GM12865 (cell line): ENCODE measurements around the gene SPTSSA.
A peak's percentile ranks its signal among the peaks of the same experiment; 100 is the strongest.

Experiments used
- DNase-seq: peaks from one replicate; pipeline ENCODE4 v3.0.0; 2010; ENCODE audit warnings: low read depth
- H3K4me3 ChIP-seq: 2 replicates; pipeline ENCODE4 v1.5.1; 2011; ENCODE audit warnings: mild to moderate bottlenecking, low read depth, low read length, control low read depth
- TF ChIP-seq, protein P1 (sequence below): IDR thresholded peaks from 2 replicates; pipeline ENCODE4 v1.5.1; 2011; ENCODE audit warnings: low read length, control low read depth, low read depth, inconsistent platforms; ENCODE audit not compliant: insufficient read depth; ENCODE audit errors: missing control alignments

Gene SPTSSA

GRCh38 chr14:34460295-34460694 lies 1.7 kb downstream of the SPTSSA start:
- H3K4me3 ChIP-seq = peak overlapping the region; percentile 83
- DNase-seq = no peak
- TF ChIP-seq, protein P1, sequence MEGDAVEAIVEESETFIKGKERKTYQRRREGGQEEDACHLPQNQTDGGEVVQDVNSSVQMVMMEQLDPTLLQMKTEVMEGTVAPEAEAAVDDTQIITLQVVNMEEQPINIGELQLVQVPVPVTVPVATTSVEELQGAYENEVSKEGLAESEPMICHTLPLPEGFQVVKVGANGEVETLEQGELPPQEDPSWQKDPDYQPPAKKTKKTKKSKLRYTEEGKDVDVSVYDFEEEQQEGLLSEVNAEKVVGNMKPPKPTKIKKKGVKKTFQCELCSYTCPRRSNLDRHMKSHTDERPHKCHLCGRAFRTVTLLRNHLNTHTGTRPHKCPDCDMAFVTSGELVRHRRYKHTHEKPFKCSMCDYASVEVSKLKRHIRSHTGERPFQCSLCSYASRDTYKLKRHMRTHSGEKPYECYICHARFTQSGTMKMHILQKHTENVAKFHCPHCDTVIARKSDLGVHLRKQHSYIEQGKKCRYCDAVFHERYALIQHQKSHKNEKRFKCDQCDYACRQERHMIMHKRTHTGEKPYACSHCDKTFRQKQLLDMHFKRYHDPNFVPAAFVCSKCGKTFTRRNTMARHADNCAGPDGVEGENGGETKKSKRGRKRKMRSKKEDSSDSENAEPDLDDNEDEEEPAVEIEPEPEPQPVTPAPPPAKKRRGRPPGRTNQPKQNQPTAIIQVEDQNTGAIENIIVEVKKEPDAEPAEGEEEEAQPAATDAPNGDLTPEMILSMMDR = no peak

DNA sequence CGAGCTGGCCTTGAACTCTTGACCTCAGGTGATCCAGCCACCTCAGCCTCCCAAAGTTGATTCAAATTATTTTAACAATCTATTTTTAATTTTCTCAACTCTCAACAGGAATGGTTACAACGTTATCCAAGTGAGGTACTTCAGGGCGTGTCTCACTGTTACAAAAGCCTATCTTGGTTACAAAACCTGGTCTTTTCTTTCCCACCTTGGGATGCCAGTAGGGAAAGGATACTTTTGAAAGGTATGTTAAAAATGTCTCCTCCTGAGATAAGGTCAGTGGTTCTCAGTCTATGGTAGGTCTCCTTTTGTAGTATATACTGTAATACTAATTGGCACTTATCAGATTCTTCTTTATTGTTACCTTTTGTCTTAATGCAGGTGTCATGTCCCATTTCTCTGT lies 4.9 kb downstream of the SPTSSA start:
- DNase-seq = no peak
- TF ChIP-seq, protein P1 = no peak
- H3K4me3 ChIP-seq = no peak overlapping the region

GRCh38 chr14:34453226-34453625 lies 8.8 kb downstream of the SPTSSA start:
- no peak overlapping the region for H3K4me3 ChIP-seq
- TF ChIP-seq, protein P1 = no peak
- DNase-seq = no peak

DNA sequence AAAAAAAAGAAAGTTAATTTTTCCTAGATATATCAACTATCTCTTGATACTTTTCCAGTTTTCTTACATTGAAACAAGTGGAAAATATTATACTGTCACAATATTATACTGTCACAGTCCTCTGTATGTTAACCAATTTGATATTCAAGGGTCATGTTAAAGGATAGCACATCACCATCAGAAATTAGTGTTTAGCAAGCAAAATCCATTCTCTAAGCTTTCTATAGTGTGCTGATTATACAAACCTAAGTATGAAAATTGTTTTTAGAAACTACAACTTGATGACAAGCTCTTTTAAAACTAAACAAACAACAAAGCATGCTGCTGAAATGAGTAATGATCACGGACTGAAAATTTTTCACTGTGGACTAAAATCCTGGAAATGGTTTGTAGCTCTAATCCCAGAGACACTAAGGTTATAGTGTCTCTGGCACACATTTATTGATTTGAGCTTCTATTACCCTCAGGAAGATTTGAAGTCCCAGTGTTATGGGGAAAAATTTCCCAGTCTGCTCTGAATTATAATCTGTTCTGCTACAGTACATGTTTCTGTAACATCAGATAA lies 9.7 kb downstream of the SPTSSA start:
- TF ChIP-seq, protein P1 = no peak
- DNase-seq = no peak
- no peak overlapping the region for H3K4me3 ChIP-seq

DNA sequence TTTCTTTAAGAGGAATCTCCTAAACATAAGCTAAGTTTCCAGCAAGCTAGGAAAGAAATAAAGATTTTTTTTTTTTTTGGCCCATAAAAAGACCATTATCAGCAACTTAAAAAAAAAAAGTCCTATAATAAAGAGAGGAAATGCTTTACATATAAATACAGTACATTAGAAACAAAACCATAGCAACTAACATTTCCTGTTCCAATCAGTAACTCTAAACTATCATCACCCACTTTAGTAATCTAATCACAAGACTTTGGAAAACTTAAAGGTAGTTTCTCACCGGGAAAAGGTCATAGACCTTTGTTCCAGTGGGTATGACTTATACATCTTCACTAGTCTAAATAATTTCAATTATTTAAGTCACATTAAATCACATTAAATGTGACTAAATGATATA lies 11.1 kb downstream of the SPTSSA start:
- no peak for DNase-seq
- H3K4me3 ChIP-seq = no peak overlapping the region
- TF ChIP-seq, protein P1 = no peak

- no peak overlapping the region for H3K4me3 ChIP-seq
- TF ChIP-seq, protein P1 = no peak
- no peak for DNase-seq
Observed at GRCh38 chr14:34450542-34450915, 11.5 kb downstream of the SPTSSA start.

- TF ChIP-seq, protein P1 = no peak
- H3K4me3 ChIP-seq = no peak overlapping the region
- DNase-seq = no peak
Observed at GRCh38 chr14:34449819-34450541, 12.1 kb downstream of the SPTSSA start.
